Aorta (tissue), 5 donors: ENCODE measurements around the gene SLC5A10. TPM values are rescaled to one million over a fixed set of nuclear protein-coding genes. Genes with fewer than 3 reads are reported as not detected.
"Not testable (repeated sequence)": the region's sequence is repeated elsewhere in the genome, so short reads cannot be mapped to it uniquely, and the experiment has no call there.

Source experiments
- ATAC-seq: fragments of 200-7000 bp; cut with Tn5 transposase; one replicate; pipeline ENCODE4 v1.9.1; 2022; ENCODE audit warnings: moderate library complexity; ENCODE audit not compliant: low FRiP score
- DNase-seq, 2 donors: peaks; one replicate each; pipeline ENCODE4 v3.0.0-alpha.2; 2020
- H3K27ac ChIP-seq, 2 donors: one replicate each; pipeline ENCODE4 v1.5.1; 2013; ENCODE audit warnings: low read length in 2 of 2, mild to moderate bottlenecking in 2 of 2, moderate library complexity in 2 of 2, control low read depth in 1 of 2, inconsistent platforms in 1 of 2, low read depth in 1 of 2
- H3K27me3 ChIP-seq, 2 donors: one replicate each; pipeline ENCODE4 v1.6.1; 2013; ENCODE audit warnings: control low read depth in 1 of 2, low read length in 1 of 2, mild to moderate bottlenecking in 1 of 2, moderate library complexity in 1 of 2; ENCODE audit not compliant: insufficient read depth in 2 of 2, control insufficient read depth in 1 of 2
- H3K36me3 ChIP-seq, 2 donors: one replicate each; pipeline ENCODE4 v1.6.1; 2013; ENCODE audit warnings: control low read depth in 1 of 2, low read length in 1 of 2, mild to moderate bottlenecking in 1 of 2; ENCODE audit not compliant: insufficient read depth in 2 of 2, control insufficient read depth in 1 of 2
- H3K4me1 ChIP-seq, 2 donors: one replicate each; pipeline ENCODE4 v1.6.1; 2013; ENCODE audit warnings: low read length in 2 of 2, control low read depth in 1 of 2, mild to moderate bottlenecking in 1 of 2, moderate library complexity in 1 of 2; ENCODE audit not compliant: insufficient read depth in 2 of 2, control insufficient read depth in 1 of 2
- H3K4me3 ChIP-seq, 2 donors: one replicate each; pipeline ENCODE4 v1.5.1; 2013; ENCODE audit warnings: low read length in 2 of 2, control low read depth in 1 of 2, mild to moderate bottlenecking in 1 of 2
- H3K9me3 ChIP-seq: one replicate; pipeline ENCODE4 v1.6.1; 2013; ENCODE audit warnings: mild to moderate bottlenecking, low read length; ENCODE audit not compliant: control insufficient read depth
- WGBS, 2 donors: extraction: QIAGEN DNeasy Blood & Tissue Kit; methylation state at CpG; one replicate each; pipeline ENCODE4 v1.1.7; 2013; 5-methylcytosine and 5-hydroxymethylcytosine counted together
- intact Hi-C, 2 donors: fragments of 100-400 bp; cut with DNase I; formaldehyde crosslinking; loops; one replicate each; pipeline versions ENCODE4 v1.14.2 to v1.15.0; 2022
- polyA plus RNA-seq, 2 donors: library from polyadenylated mRNA; stranded (reverse); fragments of 200-250 nt; gene quantifications; one replicate each; pipeline ENCODE4 v1.2.3, GENCODE V29; 2013
- total RNA-seq, 2 donors: library from RNA; stranded (reverse); fragmentation: NEBNext Ultra II Directional; extraction: Animal tissue kit (Norgen Biotek cat#: 25700); gene quantifications; one replicate each; pipeline ENCODE4 v1.2.1, GENCODE V29; 2021
- donor health status: healthy with polysubstance abuse.
- donor health status: Bipolar disorder and iron deficiency.
- donor health status: DM: no; HTN: no; CAD: no.
- donor health status: DM: no; HTN: no; CAD: no.
- donor health status: DM: yes; HTN: yes; CAD: no.

The SLC5A10 gene
- total and polyA plus RNA-seq, 4 donors, result 0.23 TPM; not detected in 3

DNA sequence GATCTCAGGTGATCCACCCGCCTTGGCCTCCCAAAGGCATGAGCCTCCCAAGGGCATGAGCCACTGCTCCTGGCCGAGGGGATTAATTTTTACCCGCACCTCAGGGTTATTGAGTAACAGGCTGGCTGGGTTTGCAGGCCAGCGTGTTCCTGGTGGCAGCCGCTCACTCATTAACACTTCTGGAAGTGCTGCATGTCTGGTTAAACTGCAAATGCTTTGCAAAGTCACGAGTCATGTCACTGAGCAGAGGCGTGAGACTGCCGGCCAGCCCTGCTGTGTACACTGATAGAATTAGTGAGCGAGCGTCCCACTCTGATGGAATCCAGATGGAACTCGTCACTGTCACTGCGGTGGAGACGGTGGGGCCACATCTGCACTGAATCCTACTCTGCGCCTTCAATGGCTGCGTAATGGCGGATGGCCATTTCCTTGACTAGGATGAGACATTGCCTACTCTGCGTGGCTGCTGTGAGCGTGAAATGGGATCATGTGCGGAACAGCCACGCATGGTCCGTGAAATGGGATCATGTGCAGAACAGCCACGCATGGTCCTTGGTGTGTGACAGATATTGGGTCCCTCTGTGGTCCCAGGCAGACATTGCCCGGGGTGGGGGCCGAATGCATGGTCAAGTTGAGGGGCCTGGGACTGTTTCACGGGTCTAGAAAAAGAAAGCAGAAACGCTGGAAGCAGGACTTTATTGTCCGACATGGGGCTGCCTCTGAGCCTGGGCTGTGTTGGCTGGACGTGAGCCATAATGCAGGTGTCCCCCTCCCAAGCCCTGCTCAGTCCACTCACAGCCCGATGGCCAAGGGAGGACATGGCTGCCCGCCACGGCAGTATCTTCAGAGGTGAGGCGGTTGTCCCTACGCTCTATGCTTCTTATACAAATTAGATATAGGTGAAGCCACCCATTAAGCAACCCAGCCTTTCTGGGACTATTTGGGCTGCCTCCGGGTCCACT lies 740 bp upstream of the SLC5A10 start:
- 77 to 80% methylated on average over 34 of the region's 34 CpGs for WGBS, 2 donors
- H3K27ac ChIP-seq, result no peak overlapping the region

DNA sequence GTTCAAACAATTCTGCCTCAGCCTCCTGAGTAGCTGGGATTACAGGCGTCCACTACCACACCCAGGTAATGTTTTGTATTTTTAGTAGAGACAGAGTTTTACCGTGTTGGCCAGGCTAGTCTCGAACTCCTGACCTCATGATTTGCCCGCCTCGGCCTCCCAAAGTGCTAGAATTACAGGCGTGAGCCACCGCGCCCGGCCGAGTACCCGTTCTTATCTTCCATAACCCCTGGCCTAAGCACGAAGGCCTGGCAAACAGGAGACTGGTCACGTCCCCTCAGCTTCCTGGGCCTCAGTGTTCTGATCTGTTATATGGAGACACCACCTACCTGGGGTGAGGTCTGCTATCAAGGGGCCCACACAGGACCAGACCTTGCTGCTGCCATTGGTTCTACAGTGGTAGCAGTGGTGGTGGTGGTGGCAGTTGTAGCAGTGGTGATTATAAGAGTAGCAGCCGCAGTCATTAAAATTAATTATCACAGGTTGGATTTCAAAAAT lies 1.3 kb downstream of the SLC5A10 start:
- intact Hi-C loops, result loop anchor here in 1 of 2 donors (10.0 kb wide), 1 partner anchor 72 kb away; no protein-coding TSS in a partner anchor
- DNase-seq (peak in 1 of 2 donors; percentile 67), ATAC-seq (no peak)
- no peaks in the 10 kb centered on the region for H3K27me3 ChIP-seq
- no peaks in the 10 kb centered on the region for H3K36me3 ChIP-seq
- H3K4me1 ChIP-seq, result no peaks in the 10 kb centered on the region
- no peak overlapping the region for H3K4me3 ChIP-seq
- 92 to 96% methylated on average over 14 of the region's 14 CpGs for WGBS, 2 donors
- no peaks in the 10 kb centered on the region for H3K9me3 ChIP-seq
- H3K27ac ChIP-seq, result no peak overlapping the region

More for the DNA sequence above, 740 bp upstream of the SLC5A10 start:
- Histone ChIP-seq H3K27me3 (no peaks in the 10 kb centered on the region), H3K36me3 (no peaks in the 10 kb centered on the region), H3K4me3 (no peak overlapping the region), H3K4me1 (no peaks in the 10 kb centered on the region), H3K9me3 (no peaks in the 10 kb centered on the region)
- intact Hi-C loops, result loop anchor here in 1 of 2 donors (10.0 kb wide), 1 partner anchor 74 kb away; no protein-coding TSS in a partner anchor
- DNase-seq, result peak in 1 of 2 donors; percentile 66
- ATAC-seq, result no peak

DNA sequence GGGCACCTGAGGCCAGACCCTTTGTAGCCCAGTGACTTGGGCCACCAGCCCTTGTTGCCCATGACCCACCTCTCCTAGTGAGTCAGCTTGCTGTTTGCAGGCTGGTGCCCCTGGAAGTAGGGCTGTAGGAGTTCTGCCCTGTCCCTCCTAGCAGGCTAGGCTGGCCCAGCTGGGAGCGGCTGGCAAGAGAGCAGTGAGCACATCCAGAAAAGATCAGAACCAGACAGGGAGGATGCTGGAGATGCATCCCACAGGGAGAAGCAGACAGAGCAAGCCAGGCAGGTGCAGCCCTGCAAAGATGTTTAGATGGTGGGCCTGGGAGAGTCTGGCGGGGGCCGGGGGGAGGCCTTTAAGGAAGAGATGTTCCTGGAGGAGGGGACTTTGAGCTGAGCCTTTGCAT lies 2.4 kb downstream of the SLC5A10 start:
- H3K27ac ChIP-seq, result no peak overlapping the region
- WGBS, 2 donors, result 93 to 95% methylated on average over 3 of the region's 3 CpGs
- intact Hi-C loops, result loop anchor here in 1 of 2 donors (10.0 kb wide), 1 partner anchor 70 kb away; no protein-coding TSS in a partner anchor
- H3K9me3 ChIP-seq, result no peaks in the 10 kb centered on the region
- H3K4me3 ChIP-seq, result no peak overlapping the region
- H3K36me3 ChIP-seq, result no peaks in the 10 kb centered on the region
- H3K4me1 ChIP-seq, result no peaks in the 10 kb centered on the region
- no peaks in the 10 kb centered on the region for H3K27me3 ChIP-seq
- DNase-seq (peak in 1 of 2 donors; percentile 61), ATAC-seq (no peak)

DNA sequence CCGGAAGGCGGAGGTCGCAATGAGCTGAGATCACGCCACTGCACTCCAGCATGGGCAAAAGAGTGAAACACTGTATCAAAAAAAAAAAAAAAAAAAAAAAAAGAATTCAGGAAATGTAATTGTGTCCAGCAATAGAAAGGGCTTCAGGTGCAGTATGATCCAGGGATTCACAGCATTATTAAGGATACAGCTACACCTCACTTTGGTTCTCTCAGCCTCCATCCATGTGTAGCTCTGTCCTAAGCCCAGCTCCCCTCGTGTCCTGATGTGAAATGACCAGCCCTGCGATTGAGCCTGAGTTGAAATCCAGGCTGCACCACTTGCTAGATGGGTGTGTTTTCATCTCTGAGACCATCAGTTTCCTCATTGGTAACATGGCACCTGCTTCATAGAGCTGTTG lies 3.0 kb downstream of the SLC5A10 start:
- intact Hi-C loops, result loop anchor here in 1 of 2 donors (10.0 kb wide), 1 partner anchor 70 kb away; no protein-coding TSS in a partner anchor
- WGBS, 2 donors, result 95 to 97% methylated on average over 6 of the region's 6 CpGs
- Histone ChIP-seq H3K27me3 (no peaks in the 10 kb centered on the region), H3K4me1 (no peaks in the 10 kb centered on the region), H3K36me3 (no peaks in the 10 kb centered on the region), H3K4me3 (no peak overlapping the region), H3K27ac (no peak overlapping the region), H3K9me3 (no peaks in the 10 kb centered on the region)
- DNase-seq (no peak), ATAC-seq (no peak)

DNA sequence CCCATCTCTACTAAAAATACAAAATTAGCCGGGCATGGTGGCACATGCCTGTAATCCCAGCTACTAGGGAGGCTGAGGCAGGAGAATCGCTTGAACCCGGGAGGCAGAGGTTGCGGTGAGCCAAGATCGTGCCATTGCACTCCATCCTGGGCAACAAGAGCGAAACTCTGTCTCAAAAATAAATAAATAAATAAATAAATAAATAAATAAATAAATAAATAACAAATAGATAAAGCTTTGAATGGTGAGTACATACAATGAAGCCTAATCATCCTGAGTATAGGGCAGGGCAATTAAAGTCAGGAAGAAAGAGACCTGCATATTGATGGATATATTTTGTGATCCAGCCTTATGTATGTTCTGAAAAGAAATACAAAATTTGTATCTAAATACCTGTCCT lies 4.1 kb downstream of the SLC5A10 start:
- H3K4me3 ChIP-seq, H3K27me3 ChIP-seq, H3K9me3 ChIP-seq, H3K4me1 ChIP-seq, H3K36me3 ChIP-seq, ATAC-seq, DNase-seq, H3K27ac ChIP-seq: not testable (repeated sequence)
- 86 to 98% methylated on average over 4 to 6 of the region's 6 CpGs for WGBS, 2 donors
- intact Hi-C loops, result loop anchor here in 1 of 2 donors (10.0 kb wide), 1 partner anchor 69 kb away; no protein-coding TSS in a partner anchor

DNA sequence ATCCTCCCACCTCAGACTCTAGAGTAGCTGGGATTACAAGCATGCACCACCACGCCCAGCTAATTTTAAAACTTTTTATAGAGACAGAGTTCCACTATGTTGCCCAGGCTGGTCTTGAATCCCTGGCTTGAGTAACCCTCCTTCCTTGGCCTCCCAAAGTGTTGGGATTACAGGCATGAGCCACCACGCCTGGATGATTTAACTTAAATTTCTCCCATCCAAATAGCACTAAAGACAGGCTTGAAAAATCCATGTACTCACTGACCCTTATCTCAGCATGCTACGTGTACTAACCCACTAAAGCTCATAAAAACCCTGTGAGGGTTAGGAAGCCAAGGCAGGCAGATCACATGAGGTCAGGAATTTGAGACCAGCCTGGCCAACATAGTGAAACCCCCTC lies 4.6 kb downstream of the SLC5A10 start:
- H3K4me1 ChIP-seq, result no peaks in the 10 kb centered on the region
- H3K4me3 ChIP-seq, result no peak overlapping the region
- 89 to 93% methylated on average over 3 of the region's 3 CpGs for WGBS, 2 donors
- H3K9me3 ChIP-seq, result no peaks in the 10 kb centered on the region
- H3K27me3 ChIP-seq, result no peaks in the 10 kb centered on the region
- ATAC-seq (no peak), DNase-seq (peak in 1 of 2 donors; percentile 17)
- H3K27ac ChIP-seq, result no peak overlapping the region
- intact Hi-C loops, result loop anchor here in 1 of 2 donors (10.0 kb wide), 1 partner anchor 68 kb away; no protein-coding TSS in a partner anchor
- no peaks in the 10 kb centered on the region for H3K36me3 ChIP-seq

DNA sequence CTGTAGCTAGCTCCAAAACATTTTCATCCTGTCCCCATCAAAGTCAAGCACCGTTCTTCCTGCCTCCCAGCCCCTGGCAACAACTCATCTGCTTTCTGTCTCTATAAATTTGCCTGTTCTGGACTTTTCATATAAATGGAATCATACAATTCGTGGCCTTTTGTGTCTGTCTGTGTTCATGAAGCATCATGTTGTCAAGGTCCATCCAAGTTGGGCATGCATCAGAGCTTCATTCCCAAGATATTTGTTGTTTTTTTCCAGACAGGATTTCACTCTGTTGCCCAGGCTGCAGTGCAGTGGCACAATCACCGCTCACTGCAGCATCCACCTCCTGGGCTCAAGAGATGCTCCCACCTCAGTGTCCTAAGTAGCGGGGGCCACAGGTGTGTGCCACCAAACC lies 5.9 kb downstream of the SLC5A10 start:
- ATAC-seq, result no peak
- WGBS, 2 donors, result 88 to 91% methylated on average over 4 of the region's 4 CpGs
- intact Hi-C loops, result loop anchor here in 1 of 2 donors (10.0 kb wide), 1 partner anchor 67 kb away; no protein-coding TSS in a partner anchor

DNA sequence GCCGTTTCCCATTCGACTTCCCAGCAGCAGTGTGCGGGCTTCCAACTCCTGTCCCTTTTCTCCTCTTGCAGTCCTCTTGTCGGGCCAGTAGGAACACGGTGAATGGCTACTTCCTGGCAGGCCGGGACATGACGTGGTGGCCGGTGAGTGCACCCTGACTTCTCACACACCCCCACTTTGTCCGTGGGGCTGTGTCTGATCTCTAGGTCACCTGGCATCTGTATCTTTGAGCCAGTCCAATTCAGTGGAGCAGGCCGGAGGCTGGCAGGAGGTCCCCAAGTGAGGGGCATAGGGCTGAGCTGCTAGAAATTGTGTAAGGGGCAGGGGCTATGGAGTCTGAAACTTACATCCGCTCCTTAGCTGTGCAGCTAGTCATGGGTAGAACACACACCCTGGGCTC lies 6.6 kb downstream of the SLC5A10 start:
- no peak for ATAC-seq
- peak in 1 of 2 donors; percentile 55 for DNase-seq
- intact Hi-C loops, result loop anchor here in 1 of 2 donors (10.0 kb wide), 1 partner anchor 66 kb away; no protein-coding TSS in a partner anchor
- Histone ChIP-seq H3K4me3 (no peak overlapping the region), H3K9me3 (no peaks in the 10 kb centered on the region), H3K27ac (no peak overlapping the region), H3K27me3 (no peaks in the 10 kb centered on the region), H3K36me3 (no peaks in the 10 kb centered on the region), H3K4me1 (no peaks in the 10 kb centered on the region)
- 89 to 91% methylated on average over 11 of the region's 11 CpGs for WGBS, 2 donors

More for the DNA sequence above, 5.9 kb downstream of the SLC5A10 start:
- H3K4me1 ChIP-seq, result no peaks in the 10 kb centered on the region
- H3K27ac ChIP-seq, result no peak overlapping the region
- H3K9me3 ChIP-seq, result no peaks in the 10 kb centered on the region
- no peaks in the 10 kb centered on the region for H3K27me3 ChIP-seq
- DNase-seq, result no peak
- H3K4me3 ChIP-seq, result no peak overlapping the region
- no peaks in the 10 kb centered on the region for H3K36me3 ChIP-seq
